Measurements from ENCODE around the gene SHMT1.

The SHMT1 gene

DNA sequence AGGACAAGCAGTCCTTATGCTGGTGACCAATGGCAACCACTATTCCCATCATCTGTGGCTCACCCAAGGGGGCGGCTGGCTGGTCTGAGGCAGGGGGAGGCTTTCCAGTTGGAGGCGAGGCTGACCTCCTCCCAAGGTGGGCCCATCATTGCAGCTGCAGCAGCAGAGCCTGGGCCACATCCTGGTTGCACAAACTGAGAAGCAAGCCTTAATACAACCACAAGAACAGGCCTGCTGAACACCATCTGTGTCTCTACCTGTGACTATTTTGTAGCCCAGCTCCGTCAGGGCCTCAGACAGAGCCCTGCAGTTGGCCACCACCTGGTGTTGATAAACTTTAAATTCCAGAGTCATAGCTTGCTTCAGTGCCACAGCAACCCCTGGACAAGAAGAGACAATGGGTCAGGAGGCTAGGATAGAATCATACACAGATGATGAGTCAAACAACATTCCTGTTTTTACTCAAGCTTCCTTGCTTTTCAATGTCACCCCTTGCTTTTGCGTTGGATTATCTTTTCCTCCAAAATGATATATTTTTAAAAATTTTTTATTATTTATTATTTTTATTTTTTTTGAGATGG, 30.4 kb downstream of the SHMT1 start:
- no peak for DNase-seq (ENCODE audit: insufficient read length, low spot score)
- TF ChIP-seq CTCF (IDR thresholded peaks at IDR 0.05; ENCODE audit: insufficient read depth, missing control alignments) = no peak
- no peak for FAIRE-seq

DNA sequence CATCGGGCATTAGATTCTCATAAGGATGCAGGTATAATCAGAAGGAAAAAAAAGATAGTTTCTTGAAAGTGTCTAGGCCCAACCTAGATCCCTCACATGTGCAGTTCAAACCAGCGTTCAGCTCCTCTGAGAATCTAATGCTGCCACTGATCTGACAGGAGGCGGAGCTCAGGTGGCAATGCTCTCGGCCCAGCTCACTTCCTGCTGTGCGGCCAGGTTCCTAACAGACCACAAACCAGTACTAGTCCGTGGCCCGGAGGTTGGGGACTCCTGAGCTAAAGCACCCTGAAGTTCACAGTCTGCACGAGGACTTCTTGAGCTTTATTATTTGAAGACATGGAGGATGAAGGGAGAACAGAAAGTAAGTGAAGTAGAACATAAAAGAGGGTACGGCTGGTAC, 31.5 kb downstream of the SHMT1 start:
- no peak for DNase-seq (ENCODE audit: insufficient read length, low spot score)
- FAIRE-seq = no peak
- TF ChIP-seq CTCF (IDR thresholded peaks at IDR 0.05; ENCODE audit: insufficient read depth, missing control alignments) = no peak

- no peak for TF ChIP-seq CTCF (IDR thresholded peaks at IDR 0.05; ENCODE audit: insufficient read depth, missing control alignments)
- DNase-seq (ENCODE audit: insufficient read length, low spot score) = no peak
- no peak for FAIRE-seq
These were observed 34.6 kb downstream of the SHMT1 start for GRCh38 chr17:18328643-18329204.

GRCh38 chr17:18327556-18327955, 35.8 kb downstream of the SHMT1 start:
- no peak for FAIRE-seq
- DNase-seq (ENCODE audit: insufficient read length, low spot score) = no peak
- TF ChIP-seq CTCF (IDR thresholded peaks at IDR 0.05; ENCODE audit: insufficient read depth, missing control alignments) = no peak

GRCh38 chr17:18327093-18327492, 36.3 kb downstream of the SHMT1 start:
- FAIRE-seq = no peak
- TF ChIP-seq CTCF (IDR thresholded peaks at IDR 0.05; ENCODE audit: insufficient read depth, missing control alignments) = no peak
- DNase-seq (ENCODE audit: insufficient read length, low spot score) = no peak

DNA sequence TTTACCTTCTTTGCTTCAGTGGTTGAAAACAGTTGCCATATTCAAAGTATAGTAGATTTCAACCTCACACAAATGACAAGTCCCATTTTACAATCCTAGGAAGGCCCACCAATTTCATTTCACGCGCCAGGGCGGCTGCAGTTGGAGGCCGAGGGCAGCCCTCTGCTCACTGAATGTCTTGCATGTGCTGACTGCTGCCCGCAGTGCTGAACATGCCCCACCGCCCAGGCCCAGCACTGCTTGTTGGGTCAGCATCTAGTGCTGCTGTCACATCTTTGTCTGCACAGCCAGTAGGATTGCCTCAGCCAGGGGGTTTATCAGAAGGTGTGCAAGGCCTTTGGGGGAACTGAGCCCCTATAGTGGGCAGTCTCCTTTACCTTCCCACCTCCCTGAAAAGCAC, 36.8 kb downstream of the SHMT1 start:
- no peak for TF ChIP-seq CTCF (IDR thresholded peaks at IDR 0.05; ENCODE audit: insufficient read depth, missing control alignments)
- FAIRE-seq = no peak
- DNase-seq (ENCODE audit: insufficient read length, low spot score) = no peak

- DNase-seq (ENCODE audit: insufficient read length, low spot score) (no peak), FAIRE-seq (no peak)
- TF ChIP-seq CTCF (IDR thresholded peaks at IDR 0.05; ENCODE audit: insufficient read depth, missing control alignments) = no peak
These were observed 37.3 kb downstream of the SHMT1 start for GRCh38 chr17:18326039-18326438.

Measured in D721Med (cell line).